Stimulated activated CD4-positive, alpha-beta T cell treated with anti-CD3 and anti-CD28 coated beads, Interleukin-15, amount 100 ng/mL, for 24 hours (primary cell): ENCODE data around the gene IDH2.
"Not testable (repeated sequence)": the region's sequence is repeated elsewhere in the genome, so short reads cannot be mapped to it uniquely, and the experiment has no call there.

Experiments
- DNase-seq: peaks from one replicate; pipeline ENCODE4 v3.0.0-alpha.2; 2020

IDH2 gene

GRCh38 chr15:90083419-90083818 is 18.8 kb downstream of the IDH2 start:
- DNase-seq = no peak

GRCh38 chr15:90082140-90082715 is 20.0 kb downstream of the IDH2 start:
- DNase-seq = no peak

DNA sequence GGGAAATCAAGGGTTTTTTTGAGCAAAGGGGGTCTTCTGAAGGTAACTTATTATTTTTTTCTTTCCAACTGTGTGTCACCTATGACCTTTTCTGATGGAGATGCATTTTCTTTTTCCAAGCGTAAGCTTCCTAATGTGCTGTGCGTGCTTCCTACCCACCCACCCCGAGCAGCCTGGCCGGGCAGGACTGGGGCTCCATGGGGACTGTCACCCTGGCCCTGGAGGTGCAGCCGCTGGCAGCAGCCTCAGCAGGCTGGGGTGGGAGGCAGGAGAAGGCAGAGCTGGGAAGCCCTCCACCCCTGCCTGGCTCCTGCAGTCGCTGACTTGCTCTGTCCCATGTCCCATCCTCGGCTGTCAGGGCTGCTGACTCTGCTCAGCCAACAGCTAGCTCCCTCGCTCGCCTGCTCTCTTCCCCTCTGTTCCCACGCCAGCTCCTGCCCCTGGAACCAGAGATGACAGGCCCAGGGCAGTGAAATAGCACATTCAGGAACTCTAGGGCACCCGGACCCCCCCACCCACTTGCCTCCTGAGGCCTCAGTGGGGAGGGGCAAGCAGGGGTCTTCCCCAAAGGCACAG is 21.4 kb downstream of the IDH2 start:
- DNase-seq = no peak

- no peak for DNase-seq
These were observed 21.9 kb downstream of the IDH2 start for GRCh38 chr15:90080458-90080755.

DNA sequence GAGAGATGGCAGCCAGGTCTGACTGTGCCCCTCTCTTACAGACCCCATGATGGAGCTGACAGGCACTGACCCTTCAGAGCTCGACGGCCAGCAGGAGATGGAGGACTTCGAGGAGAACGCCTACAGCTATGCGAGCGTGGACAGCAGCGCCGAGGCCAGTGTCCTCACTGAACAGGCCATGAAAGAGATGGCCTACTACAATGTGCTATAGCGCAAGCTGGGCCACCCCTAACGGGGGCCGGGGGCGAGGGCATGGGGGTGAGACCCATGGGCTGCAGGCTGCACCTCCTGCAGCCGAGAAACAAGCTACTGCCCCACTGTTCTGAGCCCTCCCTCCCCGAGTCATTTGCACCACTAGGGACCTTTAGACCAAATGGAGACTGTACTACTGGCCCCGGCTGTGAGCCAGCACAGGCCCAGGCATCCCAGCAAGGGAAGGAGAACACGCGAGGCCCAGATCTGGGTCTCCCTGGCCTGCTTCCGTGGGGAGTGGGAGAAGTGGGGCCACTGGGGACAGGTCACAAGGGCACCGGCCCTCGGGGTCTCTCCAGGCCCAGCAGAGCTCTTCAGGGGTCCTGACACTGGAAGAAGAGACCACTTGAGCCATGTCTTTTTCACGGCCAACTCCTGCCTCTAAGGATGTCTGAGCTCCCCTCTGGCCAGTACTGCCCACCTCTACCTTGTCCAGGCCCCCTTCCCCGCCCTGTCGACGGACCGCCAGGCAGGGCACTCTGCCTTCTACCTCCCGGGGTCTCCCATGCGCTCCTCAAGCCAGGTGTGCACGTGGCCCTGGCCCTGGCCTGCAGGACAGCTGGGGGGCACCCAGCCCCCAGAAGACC is 22.4 kb downstream of the IDH2 start:
- no peak for DNase-seq

DNA sequence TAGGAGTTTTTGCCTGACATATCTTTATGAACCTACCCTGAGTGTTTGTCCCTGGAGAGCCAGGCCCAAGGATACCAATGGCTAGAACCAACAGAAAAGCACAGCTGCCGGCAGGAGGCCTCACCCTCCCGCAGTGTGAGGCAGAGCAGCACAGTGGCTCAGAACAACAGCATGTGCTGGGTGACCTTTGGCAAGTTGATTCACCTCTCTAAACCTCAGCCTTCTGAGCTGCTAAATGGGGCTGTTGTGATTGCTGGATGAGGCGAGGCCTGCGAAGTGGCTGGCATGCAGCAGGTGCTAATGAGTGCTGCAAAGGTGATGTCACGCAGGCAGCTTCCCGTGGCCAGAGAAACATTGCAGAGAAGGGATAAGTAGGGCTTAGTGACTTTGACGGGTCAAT is 23.3 kb downstream of the IDH2 start:
- no peak for DNase-seq

DNA sequence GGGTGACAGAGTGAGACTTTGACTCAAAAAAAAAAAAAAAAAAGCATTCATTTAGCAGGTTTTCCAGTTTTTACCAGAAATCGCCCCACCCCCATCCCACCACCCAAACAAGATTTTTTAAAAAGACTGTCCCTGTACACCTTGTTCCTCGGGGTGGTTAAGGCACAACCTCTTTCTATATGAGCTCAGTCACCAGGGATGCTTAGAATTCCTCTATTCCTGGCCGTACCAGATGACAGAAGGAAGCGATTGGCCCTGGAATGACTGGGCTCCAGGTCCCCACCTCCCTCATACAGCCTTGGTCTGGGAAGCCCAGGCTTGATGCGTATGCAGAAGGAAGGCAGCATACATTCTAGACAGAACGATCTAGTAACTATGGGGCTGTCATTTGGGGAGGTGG is 25.6 kb downstream of the IDH2 start:
- no peak for DNase-seq

- DNase-seq = peak; percentile 58
These were observed 26.6 kb downstream of the IDH2 start for GRCh38 chr15:90075420-90076289.

DNA sequence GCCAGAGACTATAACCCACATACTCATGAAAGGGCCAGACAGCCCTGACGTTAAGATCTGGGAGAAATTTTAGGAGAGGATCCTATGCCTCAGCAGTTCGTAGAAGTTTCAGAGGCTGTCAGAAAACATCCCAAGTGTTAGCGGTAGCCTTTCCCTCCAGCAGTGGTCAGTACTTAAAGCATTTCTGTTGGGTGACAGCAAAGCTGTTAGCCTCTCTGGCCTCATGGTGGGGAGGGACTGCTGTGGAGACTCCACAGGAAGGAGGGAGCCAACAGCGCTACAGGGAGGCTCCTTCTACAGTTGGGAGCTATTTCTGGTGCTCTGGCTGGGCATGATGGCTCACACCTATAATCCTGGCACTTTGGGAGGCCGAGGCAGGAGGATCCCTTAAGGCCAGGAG is 27.4 kb downstream of the IDH2 start:
- DNase-seq = no peak

GRCh38 chr15:90074023-90074422 is 28.2 kb downstream of the IDH2 start:
- DNase-seq = no peak

- no peak for DNase-seq
These were observed 29.2 kb downstream of the IDH2 start for GRCh38 chr15:90072978-90073640.

DNA sequence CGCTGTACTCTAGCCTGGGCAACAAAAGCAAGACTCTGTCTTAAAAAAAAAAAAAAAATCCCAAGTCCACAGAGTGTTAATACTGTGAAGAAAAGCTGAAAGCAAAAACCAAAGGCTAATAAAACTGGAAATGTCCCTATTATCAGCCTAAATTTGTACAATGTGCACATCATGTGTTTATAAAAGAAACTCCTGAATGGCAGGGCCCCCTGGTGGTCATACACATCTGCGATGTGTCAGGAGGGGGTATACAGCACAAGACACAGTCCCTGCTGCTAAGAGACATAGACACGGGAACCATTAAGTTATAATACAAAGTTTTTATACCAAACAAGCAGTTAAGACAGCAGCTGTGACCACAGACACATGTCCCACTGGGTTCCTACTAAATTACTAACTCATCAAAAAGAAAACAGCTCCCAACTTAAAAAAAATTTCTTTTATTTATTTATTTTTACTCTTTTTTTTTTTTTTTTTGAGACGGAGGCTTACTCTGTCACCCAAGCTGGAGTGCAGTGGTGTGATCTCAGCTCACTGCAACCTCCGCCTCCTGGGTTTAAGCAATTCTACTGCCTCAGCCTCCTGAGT is 31.0 kb downstream of the IDH2 start:
- DNase-seq = peak; percentile 86

- not testable (repeated sequence) for DNase-seq
These were observed 31.6 kb downstream of the IDH2 start for GRCh38 chr15:90070623-90071022.

DNA sequence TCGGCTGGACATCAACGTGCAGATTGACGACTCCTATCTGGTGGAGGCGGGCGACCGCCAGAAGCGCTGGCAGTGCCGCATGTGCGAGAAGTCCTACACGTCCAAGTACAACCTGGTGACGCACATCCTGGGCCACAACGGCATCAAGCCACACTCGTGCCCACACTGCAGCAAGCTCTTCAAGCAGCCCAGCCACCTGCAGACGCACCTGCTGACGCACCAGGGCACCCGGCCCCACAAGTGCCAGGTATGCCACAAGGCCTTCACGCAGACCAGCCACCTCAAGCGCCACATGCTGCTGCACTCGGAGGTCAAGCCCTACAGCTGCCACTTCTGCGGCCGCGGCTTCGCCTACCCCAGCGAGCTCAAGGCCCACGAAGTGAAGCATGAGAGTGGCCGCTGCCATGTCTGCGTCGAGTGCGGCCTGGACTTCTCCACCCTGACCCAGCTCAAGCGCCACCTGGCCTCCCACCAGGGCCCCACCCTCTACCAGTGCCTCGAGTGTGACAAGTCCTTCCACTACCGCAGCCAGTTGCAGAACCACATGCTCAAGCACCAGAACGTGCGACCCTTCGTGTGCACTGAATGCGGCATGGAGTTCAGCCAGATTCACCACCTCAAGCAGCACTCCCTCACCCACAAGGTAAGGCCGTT is 34.2 kb downstream of the IDH2 start:
- no peak for DNase-seq

GRCh38 chr15:90067181-90067952 is 34.9 kb downstream of the IDH2 start:
- DNase-seq = no peak

DNA sequence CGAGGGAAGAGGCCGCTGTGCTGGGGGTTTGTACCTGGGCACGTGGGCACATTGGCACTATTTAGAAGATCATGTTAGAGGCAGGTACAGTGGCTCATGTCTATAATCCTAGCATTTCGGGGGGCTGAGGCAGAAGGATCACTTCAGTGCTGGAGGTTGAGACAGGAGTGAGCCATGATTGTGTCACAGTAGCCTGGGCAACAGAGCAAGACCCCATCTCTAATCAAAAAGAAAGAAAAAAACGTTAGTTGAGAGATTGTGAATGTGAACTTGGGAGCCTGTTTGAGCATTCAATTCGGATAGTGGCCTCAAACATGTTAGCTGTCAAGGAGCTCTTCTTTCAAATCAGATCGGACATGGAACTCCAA is 36.6 kb downstream of the IDH2 start:
- no peak for DNase-seq

DNA sequence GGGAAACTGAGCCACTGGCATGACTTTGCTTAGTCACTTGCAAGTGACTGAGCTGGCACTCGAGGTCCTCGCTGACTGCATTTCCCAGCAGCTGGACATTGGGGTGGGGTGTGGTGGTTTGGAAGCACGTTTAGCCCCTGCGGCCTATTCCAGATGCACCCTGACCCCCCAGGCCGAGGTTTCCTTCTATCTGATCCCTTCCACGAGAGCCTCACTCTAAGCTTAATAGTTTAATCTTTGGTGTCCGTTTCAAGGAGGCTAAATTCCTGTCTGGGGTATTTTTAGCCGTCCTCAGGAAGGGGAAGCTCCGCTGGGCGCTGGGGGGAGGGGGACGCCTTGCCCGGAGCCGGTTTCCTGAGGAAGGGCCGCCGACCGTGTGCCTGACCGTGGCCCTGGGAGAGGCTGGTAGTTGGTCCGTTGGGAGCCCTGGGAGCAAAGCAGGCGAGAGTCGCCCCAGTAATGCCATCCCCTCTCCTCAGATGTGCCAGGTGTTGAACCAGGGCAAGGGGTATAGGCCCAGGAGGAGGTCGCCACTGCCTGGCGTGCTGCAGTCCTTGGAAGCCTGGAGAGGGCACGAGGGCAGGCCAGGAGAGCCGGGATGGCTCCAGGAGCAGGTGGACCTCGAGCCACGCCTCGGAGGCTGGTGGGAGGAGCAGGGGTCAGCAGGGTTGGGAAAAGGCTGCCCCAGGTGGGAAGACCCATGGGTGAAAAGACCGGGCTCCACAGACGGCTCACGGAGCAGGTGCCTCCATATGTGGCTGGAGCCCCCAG is 37.2 kb downstream of the IDH2 start:
- no peak for DNase-seq

DNA sequence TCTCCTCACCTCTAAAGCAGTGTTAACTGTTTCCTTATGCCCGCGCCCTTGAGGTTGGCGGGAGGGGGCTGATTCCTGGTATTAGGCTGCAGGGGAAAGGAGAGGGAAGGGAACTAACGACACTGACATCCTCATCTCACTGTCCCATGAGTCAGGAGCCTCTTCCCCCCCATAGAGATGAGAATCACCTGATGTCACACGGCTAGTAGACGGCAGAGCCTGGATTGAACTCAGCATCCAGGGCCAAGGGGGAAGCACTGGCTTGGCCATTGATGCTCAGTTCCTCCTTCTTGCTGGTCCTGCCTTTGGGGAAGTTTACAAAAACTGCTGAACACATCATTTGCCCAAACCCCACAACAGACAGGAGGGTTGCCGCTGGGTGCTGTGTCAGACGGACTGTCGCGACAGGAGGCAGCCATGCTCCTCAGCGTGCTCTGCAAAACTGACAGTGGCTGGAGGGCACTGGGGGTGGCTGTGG is 38.5 kb downstream of the IDH2 start:
- no peak for DNase-seq

- no peak for DNase-seq
These were observed 39.1 kb downstream of the IDH2 start for GRCh38 chr15:90062973-90063769.
